ENCODE measurements around the gene KCNK6. TPM values are rescaled to one million over a fixed set of nuclear protein-coding genes. Genes with fewer than 3 reads are reported as not detected.

Gene KCNK6
- total RNA-seq, 1 donor, result 5.4 TPM

- Histone ChIP-seq H3K4me2 (ENCODE audit: insufficient read depth, low read length) (no peak overlapping the region), H3K4me1 (ENCODE audit: insufficient read depth, low read length) (peaks cover 5% of the 10 kb centered on the region), H3K27ac (ENCODE audit: low read depth, low read length) (no peak overlapping the region), H3K4me3 (ENCODE audit: insufficient read depth, low read length) (no peak overlapping the region), H2AFZ (ENCODE audit: low read length) (no peak overlapping the region), H3K27me3 (ENCODE audit: insufficient read depth, low read length) (peaks cover 54% of the 10 kb centered on the region), H3K79me2 (ENCODE audit: insufficient read depth, low read length) (no peaks in the 10 kb centered on the region), H3K9me3 (ENCODE audit: low read depth, low read length) (no peaks in the 10 kb centered on the region), H3K36me3 (ENCODE audit: insufficient read depth, low read length) (no peaks in the 10 kb centered on the region), H4K20me1 (ENCODE audit: insufficient read depth, low read length) (peaks cover 5% of the 10 kb centered on the region)
- TF ChIP-seq, protein P1, sequence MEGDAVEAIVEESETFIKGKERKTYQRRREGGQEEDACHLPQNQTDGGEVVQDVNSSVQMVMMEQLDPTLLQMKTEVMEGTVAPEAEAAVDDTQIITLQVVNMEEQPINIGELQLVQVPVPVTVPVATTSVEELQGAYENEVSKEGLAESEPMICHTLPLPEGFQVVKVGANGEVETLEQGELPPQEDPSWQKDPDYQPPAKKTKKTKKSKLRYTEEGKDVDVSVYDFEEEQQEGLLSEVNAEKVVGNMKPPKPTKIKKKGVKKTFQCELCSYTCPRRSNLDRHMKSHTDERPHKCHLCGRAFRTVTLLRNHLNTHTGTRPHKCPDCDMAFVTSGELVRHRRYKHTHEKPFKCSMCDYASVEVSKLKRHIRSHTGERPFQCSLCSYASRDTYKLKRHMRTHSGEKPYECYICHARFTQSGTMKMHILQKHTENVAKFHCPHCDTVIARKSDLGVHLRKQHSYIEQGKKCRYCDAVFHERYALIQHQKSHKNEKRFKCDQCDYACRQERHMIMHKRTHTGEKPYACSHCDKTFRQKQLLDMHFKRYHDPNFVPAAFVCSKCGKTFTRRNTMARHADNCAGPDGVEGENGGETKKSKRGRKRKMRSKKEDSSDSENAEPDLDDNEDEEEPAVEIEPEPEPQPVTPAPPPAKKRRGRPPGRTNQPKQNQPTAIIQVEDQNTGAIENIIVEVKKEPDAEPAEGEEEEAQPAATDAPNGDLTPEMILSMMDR (IDR thresholded peaks at IDR 0.05; ENCODE audit: extremely low read depth, low read depth, low read length), result no peak
- no peak for DNase-seq (ENCODE audit: insufficient read length, low spot score, missing footprints)
Observed at GRCh38 chr19:38360351-38360750, 40.7 kb downstream of the KCNK6 start.

GRCh38 chr19:38360839-38361631, 41.4 kb downstream of the KCNK6 start:
- peaks cover 5% of the 10 kb centered on the region for H3K4me1 ChIP-seq (ENCODE audit: insufficient read depth, low read length)
- H2AFZ ChIP-seq (ENCODE audit: low read length), result peak overlapping the region; percentile 65
- H3K27ac ChIP-seq (ENCODE audit: low read depth, low read length), result no peak overlapping the region
- no peaks in the 10 kb centered on the region for H3K9me3 ChIP-seq (ENCODE audit: low read depth, low read length)
- H3K27me3 ChIP-seq (ENCODE audit: insufficient read depth, low read length), result peaks cover 49% of the 10 kb centered on the region
- TF ChIP-seq, protein P1 (IDR thresholded peaks at IDR 0.05; ENCODE audit: extremely low read depth, low read depth, low read length), result no peak
- DNase-seq (ENCODE audit: insufficient read length, low spot score, missing footprints), result no peak
- H3K4me2 ChIP-seq (ENCODE audit: insufficient read depth, low read length), result peak overlapping the region; percentile 84
- no peaks in the 10 kb centered on the region for H3K36me3 ChIP-seq (ENCODE audit: insufficient read depth, low read length)
- no peaks in the 10 kb centered on the region for H3K79me2 ChIP-seq (ENCODE audit: insufficient read depth, low read length)
- H3K4me3 ChIP-seq (ENCODE audit: insufficient read depth, low read length), result peak overlapping the region; percentile 70
- peaks cover 5% of the 10 kb centered on the region for H4K20me1 ChIP-seq (ENCODE audit: insufficient read depth, low read length)

GRCh38 chr19:38361633-38362075, 42.0 kb downstream of the KCNK6 start:
- H3K27me3 ChIP-seq (ENCODE audit: insufficient read depth, low read length), result peaks cover 44% of the 10 kb centered on the region
- TF ChIP-seq, protein P1 (IDR thresholded peaks at IDR 0.05; ENCODE audit: extremely low read depth, low read depth, low read length), result no peak
- peak overlapping the region; percentile 89 for H2AFZ ChIP-seq (ENCODE audit: low read length)
- DNase-seq (ENCODE audit: insufficient read length, low spot score, missing footprints), result peak; percentile 98
- H3K4me2 ChIP-seq (ENCODE audit: insufficient read depth, low read length), result peak overlapping the region; percentile 84
- H3K4me3 ChIP-seq (ENCODE audit: insufficient read depth, low read length), result peak overlapping the region; percentile 70
- H4K20me1 ChIP-seq (ENCODE audit: insufficient read depth, low read length), result peaks cover 5% of the 10 kb centered on the region
- H3K27ac ChIP-seq (ENCODE audit: low read depth, low read length), result no peak overlapping the region
- peaks cover 5% of the 10 kb centered on the region for H3K4me1 ChIP-seq (ENCODE audit: insufficient read depth, low read length)
- no peaks in the 10 kb centered on the region for H3K9me3 ChIP-seq (ENCODE audit: low read depth, low read length)
- no peaks in the 10 kb centered on the region for H3K79me2 ChIP-seq (ENCODE audit: insufficient read depth, low read length)
- H3K36me3 ChIP-seq (ENCODE audit: insufficient read depth, low read length), result no peaks in the 10 kb centered on the region

Data from osteoblast (primary cell).